GM18861 (cell line): Measurements from ENCODE around the gene PRTFDC1.
"Not testable (repeated sequence)": the region's sequence is repeated elsewhere in the genome, so short reads cannot be mapped to it uniquely, and the experiment has no call there.

Source experiments
- ATAC-seq: cut with Tn5 transposase; IDR thresholded peaks from one replicate; pipeline ENCODE4 v1.9.1; 2021; ENCODE audit not compliant: unreplicated experiment

The PRTFDC1 gene, protein sequence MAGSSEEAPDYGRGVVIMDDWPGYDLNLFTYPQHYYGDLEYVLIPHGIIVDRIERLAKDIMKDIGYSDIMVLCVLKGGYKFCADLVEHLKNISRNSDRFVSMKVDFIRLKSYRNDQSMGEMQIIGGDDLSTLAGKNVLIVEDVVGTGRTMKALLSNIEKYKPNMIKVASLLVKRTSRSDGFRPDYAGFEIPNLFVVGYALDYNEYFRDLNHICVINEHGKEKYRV

DNA sequence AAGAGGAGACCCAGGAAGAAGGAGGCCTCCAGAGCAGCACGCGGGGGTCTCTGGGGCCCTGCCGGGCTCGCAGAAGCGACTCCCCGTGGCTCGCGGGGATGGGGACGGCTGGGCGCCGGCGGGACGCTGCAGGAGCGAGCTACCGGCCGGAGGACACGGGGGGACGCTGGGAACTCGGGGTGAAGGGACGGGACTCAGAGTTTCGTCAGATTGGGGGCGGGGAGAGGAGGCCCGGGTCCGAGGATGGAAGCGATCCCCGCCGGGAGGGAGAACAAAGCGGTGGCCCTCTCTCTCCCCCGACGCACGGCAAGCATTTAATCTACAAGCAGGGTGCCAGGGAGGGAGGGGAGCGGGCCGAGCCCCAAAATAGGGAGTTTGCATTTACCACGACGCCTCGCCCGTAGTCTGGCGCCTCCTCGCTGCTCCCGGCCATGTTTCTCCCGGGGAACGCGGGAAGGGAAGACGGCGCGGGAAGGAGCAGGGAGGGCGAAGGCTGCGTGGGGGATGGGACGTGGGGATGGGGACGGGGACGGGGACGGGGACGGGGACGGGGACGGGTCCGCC, at the start of gene PRTFDC1:
Gene PRTFDC1 (minus strand): TSS at position 464 of the 564 bp plus-strand sequence. CDS start 31 bp downstream, at position 433.
- peak; percentile 21 for ATAC-seq

DNA sequence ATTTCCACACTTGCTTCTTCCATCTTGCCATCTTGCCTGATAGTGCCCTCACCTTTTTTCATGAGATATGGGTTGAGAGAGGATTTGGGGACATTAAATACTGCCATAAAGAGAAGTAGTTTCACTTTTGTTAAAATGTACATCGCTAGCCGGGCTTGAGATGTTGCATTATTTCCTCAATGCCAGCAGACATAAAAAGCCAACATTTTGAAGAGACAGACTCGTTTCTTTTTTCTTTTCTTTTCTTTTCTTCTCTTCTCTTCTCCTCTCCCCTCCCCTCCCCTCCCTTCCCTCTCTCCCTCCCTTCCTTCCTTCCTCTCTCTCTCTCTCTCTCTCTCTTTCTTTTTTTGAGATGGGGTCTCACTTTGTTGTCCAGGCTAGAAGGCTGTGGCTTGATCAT, 45.6 kb upstream of the PRTFDC1 start:
- no peak for ATAC-seq

DNA sequence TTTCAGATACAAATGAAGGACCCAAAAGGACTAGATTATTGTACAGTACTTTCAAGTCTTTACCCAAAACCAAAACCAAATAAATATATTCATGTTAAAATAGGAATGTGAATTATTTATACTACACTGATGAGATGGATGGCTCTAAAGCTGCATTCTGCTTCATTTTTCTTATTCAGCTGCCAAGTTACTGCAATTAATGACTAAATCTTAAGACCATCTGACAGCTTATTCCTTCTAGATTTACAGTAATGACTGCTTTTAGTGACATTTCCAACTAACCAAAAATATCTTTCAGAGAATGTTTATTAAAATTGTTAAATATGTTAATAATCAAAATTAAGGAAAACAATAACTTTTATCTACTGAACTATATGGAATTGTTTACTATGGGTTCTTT, 42.7 kb upstream of the PRTFDC1 start:
- no peak for ATAC-seq

DNA sequence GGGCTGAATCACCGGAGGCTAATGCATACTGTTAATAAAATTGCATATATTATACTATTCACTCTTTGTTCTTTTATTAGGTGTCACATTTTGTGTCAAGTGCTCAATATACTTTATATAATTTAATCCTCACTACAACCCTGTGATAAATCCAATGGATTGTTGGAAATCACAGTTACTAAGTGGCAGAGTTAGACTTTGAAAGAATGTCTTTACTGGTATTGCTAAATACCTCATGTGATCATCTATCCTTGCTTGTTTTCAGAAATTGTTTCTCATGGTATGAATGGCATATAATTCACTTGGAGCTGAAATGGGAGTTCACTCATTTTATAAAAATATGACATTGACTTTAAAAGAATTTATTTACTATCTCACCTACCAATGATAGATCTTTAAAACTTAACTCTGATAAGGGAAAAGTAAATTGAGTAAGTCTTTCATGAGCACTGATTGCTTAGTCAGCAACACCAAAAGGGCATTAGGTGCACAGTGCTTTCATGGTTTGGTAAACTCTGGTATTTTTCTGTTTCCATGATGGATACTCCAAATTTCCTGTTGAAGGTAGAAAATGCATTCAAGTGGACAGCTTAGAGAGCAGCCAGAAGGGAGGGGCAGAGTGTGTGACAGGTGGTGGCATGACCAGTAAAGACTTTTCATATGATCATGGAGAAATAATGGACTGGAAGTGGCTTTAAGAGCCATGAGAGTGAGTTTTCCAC, 41.0 kb upstream of the PRTFDC1 start:
- no peak for ATAC-seq

DNA sequence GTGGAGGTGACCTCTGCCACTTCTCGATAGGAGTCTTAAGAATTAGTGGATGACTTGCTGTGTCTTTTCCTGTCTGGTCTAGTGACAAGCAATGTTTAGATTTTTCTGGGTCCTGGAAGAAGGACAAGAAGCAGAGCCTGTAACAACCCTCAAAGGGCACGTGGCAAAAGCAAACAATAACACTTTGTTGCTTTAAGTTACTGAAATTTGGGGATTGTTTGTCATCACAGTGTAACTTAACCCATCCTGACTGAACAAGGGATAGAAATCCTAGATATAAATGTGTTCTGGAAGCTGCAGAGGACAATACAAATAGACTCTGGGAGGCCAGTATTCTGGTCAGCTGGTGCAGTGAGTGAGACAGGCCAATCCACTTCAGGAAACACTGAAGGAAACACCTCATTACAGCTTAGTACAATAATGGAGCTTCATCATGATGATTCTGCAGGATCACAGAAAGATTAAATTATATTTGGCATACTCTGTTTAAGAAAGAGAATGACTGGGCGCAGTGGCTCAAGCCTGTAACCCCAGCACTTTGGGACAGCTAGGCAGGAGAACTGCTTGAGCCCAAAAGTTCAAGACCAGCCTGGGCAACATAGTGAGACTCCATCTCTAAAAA, 40.2 kb upstream of the PRTFDC1 start:
- ATAC-seq, result no peak

DNA sequence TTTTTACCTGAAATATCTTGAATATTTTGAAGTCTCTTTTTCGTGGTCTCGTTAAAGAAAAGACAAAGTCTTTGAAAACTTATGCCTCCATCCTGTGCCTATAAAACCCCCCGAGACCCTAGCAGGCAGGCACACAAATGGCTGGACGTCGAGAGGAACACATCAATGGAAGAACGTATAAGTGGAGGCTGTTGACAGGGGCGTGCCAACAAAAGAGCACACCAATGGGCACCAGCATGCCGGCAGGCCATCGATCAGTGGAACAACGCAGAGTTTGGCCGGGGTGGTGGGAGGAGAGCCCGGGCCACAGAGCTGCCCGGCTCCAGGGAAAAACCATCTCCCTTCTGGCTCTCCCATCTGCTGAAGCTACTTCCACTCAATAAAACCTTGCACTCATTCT, 38.9 kb upstream of the PRTFDC1 start:
- no peak for ATAC-seq

DNA sequence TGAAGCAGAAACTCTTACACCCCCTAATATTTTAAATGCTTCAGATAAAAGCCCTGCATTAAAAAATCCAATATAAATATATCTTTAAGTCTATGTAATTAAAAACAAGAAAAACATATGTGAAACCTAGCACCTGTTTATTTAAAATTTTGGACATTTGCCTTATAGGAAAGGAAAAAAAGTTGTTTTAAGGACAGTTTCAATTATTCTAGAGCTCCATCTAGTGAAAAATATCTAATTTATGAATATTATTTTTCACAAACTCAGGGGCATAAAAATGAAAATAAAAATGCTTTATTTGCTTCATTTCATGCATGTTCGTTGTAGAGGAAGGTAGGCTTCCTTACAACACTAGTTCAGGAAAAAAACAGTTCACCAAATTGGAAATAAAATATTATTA, 37.5 kb upstream of the PRTFDC1 start:
- ATAC-seq, result no peak

DNA sequence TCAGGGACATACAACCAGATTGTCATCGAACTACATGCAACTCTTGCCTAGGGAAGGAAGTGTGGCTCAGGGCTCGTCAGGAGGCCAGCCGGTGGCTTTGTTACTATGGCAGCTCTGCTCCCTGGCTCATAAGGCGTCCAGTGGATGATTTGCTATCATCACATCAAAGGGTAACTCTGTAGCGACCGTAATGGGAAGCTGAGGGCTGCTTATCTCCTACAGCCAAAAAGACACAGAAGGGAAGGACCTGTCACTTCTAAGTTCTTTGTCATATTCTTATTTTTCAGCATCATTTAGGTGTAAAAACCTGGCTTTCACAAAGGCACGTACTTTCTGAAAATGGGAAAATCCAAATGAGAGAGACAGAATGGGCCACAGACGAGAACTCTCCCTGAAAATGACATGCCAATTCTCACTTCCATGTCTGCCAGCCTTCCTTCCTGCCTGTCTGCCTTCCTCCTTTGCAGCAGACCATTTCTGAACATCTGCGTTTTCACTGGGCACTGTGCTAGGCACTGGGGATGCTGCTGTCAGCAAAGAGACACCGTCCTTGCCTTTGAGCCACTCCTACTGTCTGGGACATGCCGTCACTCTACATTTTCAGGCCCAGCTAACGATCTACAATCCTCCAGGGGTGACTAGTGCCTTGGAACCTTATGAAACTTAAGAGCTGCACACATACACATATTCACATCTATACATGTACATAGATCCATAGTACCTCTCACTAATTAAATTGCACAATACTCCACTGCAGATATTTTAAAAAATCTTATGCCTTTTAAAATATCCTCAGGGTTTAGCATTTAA, 36.6 kb upstream of the PRTFDC1 start:
- ATAC-seq, result no peak

DNA sequence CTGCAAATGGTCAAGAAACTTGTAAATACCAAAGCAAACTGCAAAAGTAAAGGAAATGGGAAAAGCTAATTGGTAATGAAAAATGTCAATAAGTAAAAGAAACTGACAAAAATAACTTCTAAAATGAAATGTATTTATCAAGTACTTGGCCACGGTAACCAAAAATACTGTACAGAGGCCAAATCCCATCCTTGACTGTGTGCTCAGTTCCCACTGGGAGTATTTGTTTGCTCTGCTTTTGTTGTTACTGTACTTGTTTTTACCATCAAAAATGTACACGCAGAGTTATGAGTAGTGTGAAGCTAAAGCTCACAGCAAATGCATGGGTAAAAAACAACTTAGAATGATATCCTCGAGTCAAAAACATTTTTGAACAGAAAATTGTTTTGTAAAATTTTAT, 32.5 kb upstream of the PRTFDC1 start:
- no peak for ATAC-seq

DNA sequence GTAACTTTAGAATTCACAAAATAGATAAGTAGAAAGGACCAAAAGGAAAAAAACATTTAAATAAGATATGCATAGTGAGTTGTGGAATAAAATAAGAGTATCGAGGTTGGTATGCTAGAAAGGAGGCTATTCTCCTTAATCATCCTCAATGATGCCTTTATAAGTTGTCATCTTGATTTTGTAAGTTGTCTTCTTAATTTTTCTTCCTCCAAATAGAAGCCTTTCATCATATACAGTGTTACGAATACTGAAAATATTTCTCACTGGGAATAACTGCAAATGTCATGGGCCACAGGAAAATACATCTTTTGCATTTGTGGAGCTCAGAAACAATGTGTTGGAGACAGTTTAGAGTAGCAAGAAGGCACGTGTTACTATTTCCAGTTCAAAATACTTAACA, 31.5 kb upstream of the PRTFDC1 start:
- ATAC-seq, result no peak

DNA sequence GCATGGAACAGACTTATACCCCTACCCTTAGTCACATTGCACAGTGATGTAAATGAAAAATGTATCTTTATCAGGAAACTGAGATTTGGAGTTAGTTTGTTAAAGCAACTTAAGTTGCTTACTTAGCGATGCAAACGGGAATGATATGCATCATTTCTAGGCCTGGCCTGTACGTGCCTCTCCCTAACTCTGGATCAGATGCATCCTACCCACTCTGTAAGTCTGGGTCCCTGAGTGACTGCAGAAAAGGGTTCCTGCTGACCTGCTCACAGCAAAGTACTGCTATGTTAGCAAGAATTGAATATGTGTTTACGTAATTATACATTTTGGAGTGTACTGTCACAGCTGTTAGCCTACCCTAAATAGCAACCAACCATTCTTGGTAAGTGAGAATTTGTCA, 30.7 kb upstream of the PRTFDC1 start:
- no peak for ATAC-seq

DNA sequence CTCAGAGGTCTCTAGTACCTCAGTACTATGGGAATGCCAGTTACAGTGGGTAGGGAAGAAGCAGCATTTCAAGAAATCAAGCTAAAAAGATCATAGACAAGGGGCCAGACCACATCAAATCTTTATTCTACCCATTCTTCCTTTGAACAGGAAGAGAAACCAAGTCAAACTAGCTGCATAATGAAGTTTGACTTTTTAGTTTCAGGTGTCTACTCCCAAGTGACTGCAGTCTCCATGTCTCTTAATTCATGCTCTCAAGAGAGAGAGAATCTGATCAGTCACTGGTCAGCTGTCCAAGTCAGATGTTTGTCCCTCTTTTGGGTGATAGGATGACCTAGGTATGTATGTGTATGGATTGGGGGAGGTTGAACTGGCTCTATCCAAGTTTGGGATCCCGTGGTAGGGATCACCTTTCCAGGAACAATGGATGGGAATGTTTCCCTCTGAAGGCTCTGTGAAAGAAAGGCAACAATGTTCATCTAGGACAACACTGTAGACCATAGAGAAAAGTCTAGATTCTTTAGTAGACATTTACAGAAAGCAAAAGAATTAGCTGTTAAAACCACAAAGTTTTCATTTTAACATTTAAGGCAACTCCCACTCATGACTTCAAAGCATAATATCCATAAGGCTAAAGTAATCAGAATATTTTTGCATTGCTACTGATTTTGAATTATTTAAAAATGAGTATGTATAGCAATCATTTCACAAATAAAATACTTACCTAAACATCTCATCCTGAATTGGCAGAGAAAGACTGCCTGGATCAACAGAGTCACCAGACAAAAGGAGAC, 30.1 kb upstream of the PRTFDC1 start:
- ATAC-seq, result no peak

DNA sequence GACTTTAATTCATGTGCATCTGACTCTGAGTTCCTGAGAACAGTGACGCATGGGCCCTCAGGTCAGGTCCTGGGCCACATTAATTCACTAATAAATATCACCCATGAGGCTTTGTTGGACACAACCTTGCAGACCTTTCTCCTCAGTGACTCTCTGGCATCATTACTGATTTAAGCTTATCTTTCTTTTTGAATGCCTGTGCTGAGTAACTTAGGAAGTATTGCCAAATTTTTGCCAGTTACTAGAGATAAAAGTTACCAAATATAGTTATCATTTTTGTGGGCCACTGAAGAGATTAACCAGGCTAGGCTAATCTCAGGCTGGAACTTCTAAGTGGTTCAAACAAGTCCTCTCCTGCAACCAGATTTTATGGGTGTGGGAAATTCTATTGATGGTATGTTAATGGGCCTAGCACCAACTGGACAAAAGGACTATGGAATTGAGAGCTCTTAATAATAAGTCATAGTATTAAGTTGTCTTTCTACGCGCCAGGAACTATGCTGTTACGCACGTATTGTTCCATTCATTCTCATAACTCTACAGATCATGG, 28.8 kb upstream of the PRTFDC1 start:
- no peak for ATAC-seq

DNA sequence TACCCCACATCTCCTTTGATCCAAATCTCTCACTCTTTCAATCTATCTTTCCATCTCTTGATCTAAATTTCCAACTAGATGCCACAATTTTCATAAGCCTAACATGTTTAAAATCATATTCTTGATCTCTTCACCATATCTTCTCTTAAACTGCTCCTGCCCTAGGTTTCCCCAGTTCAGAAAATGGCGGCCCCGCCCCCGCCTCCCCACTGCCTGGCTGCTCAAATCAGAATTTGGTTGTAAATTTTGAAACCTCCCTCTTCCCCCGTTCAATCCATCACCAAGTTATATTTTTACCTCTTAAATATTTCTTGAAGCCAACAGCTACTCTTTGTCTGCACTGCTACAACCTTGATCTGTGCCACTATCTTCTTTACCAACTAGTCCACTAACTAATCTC, 27.3 kb upstream of the PRTFDC1 start:
- ATAC-seq, result no peak

DNA sequence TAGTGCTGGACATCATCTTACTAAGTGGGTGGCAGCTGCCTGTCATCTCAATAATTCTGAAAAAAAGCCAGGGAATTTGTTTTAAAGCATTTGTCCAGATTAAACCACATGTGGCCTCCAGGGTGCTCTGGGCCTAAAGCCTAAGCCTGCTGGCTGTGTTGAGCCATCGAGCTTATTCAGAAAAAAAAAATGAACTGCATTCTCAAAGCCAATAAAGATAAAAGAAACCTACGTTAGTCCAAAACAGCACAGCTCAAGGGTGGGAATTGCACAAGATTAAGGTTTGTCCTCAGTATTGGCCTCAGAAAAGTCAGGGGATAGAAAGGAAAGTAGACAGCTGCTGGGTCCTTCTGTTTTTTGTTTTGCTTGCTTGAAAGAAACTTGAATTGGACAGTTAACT, 22.6 kb upstream of the PRTFDC1 start:
- ATAC-seq, result no peak

DNA sequence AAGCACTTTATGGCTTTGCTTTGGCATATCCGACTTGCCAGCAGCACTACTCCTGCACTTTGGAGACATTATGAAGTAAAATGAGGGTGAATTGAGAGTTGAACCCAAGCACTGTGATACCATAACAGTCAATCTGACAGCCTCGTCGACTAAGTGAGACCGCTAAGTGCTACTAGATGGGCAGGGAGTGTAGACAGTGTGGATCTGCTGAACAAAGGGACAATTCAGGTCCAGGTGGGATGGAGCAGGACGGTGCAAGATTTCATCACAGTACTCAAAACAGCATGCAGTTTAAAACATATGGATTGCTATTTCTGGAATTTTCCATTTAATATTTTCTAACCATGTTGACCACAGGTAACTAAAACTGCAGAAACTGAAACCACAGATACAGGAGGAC, 20.8 kb upstream of the PRTFDC1 start:
- ATAC-seq, result no peak

DNA sequence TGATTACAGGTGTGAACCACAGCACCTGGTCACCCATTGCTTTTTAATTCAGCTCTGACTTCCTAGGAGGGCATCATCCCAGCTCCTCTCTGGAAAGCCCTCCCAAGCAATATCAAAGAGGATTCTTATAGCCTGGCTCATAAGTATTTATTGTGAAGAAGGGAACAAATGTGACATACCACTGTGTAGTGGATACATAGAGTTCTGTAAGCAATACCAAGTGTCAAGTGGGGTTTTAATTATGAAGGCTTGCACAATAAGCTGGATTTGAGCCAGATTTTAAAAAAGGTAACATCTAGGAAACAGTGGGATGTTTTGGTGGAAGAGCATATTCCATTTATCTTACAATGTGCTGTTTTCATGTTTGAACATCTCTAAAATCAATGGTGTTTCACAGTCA, 19.0 kb upstream of the PRTFDC1 start:
- ATAC-seq, result no peak

DNA sequence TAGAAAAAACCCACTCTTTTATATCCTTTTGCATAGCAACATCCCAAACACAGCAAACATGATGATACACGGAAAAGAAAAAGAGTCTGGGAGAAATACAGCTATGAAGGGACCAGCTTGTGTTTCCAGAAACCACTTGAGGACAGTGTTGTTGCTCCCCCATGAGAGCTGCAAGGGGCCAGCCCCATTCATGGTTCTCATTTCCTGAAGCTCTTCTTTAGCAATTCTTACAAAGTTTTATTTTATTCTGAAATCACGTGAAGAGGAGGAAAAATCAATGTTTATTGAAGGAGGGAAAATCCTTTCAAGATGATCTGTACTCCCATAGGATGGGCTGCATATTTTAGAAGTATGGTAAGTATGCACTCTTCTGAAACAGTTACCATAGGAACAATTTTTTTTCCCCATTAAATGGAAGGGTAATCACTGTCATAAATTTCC, 17.5 kb upstream of the PRTFDC1 start:
- ATAC-seq, result no peak

DNA sequence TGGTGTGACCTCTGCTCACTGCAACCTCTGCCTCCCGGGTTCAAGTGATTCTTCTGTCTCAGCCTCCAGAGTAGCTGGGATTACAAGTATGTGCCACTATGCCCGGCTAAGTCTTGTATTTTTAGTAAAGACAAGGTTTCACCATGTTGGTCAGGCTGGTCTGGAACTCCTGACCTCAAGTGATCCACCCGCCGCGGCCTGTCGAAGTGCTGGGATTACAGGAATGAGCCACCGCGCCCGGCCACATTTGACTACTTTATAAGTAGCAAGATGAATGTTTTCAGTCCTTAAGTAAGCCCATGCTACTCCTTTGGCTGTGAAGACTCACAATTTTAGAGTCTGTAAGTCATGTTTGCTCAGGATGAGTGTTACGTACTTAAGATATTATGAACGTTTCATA, 16.5 kb upstream of the PRTFDC1 start:
- ATAC-seq, result not testable (repeated sequence)

DNA sequence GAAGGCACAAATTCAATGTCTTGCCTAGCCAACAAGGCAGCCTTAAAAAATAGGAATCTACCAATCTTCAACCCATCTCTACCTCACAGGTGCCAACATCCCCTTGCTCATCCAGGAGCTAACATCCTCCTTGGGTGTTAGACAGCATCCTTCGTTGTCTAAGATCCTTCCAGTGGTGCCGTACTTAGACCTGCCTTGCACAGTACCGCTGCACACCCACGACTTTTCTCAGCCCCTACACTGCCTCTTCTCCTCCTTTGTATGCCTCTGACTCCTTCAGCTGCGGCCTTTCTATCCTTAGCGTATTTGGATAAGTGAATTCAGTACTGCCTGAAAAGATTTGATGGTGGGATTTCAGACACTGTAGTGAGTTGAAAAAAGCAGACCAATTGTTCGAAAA, 15.9 kb upstream of the PRTFDC1 start:
- no peak for ATAC-seq
